SK-N-SH (cell line): ENCODE measurements around the gene CERKL. TPM values are rescaled to one million over a fixed set of nuclear protein-coding genes. Genes with fewer than 3 reads are reported as not detected.

Source experiments
- CTCF ChIA-PET: fragments of 300-600, 350-600 bp; formaldehyde crosslinking; extraction: SDS; loops from one replicate; lab custom pipeline; 2021; lab: Yijun Ruan, JAX
- POLR2A ChIA-PET: fragments of 350-600 bp; sonication (Branson Sonifier 250); formaldehyde crosslinking; extraction: SDS; loops from one replicate; lab custom pipeline; 2020; ENCODE audit warnings: antibody characterized with exemption, inconsistent platforms; lab: Yijun Ruan, JAX
- DNase-seq: peaks from one replicate; pipeline ENCODE4 v3.0.0; 2012
- H2AFZ ChIP-seq: fragments of 200-600 bp; sonication (generic); 2 replicates; pipeline ENCODE4 v1.8.1; 2016; ENCODE audit warnings: antibody characterized with exemption, mild to moderate bottlenecking, low read depth
- H3F3A ChIP-seq: fragments of 200-600 bp; sonication (generic); replicated peaks from 2 replicates; pipeline ENCODE3; 2016; ENCODE audit warnings: antibody characterized with exemption, mild to moderate bottlenecking; ENCODE audit not compliant: insufficient read depth
- H3K27ac ChIP-seq, 2 experiments: fragments of 200-500 bp in 1 of 2; fragments of 200-600 bp in 1 of 2; sonication (Bioruptor generic) in 1 of 2; sonication (generic), shearing (Covaris generic) in 1 of 2; 2 replicates each; pipeline versions ENCODE4 v1.5.1 to v1.6.1; 2014 to 2016; ENCODE audit warnings: low read depth in 2 of 2, inconsistent platforms in 1 of 2, low read length in 1 of 2, mild to moderate bottlenecking in 1 of 2, mixed read lengths in 1 of 2
- H3K27me3 ChIP-seq: fragments of 200-600 bp; sonication (generic), shearing (Covaris generic); 2 replicates; pipeline ENCODE4 v1.6.1; 2016; ENCODE audit warnings: mixed run types; ENCODE audit not compliant: insufficient read depth
- H3K36me3 ChIP-seq, 2 experiments: fragments of 200-500 bp in 1 of 2; fragments of 200-600 bp in 1 of 2; sonication (Bioruptor generic) in 1 of 2; sonication (generic) in 1 of 2; replicated peaks in 1 of 2; 2 replicates each; pipeline versions ENCODE3 to v1.5.1; 2014 to 2016; ENCODE audit warnings: low read length in 1 of 2, mild to moderate bottlenecking in 1 of 2; ENCODE audit not compliant: insufficient read depth in 2 of 2, control insufficient read depth in 1 of 2
- H3K4me1 ChIP-seq, 2 experiments: fragments of 200-500 bp in 1 of 2; fragments of 200-600 bp in 1 of 2; sonication (Bioruptor generic) in 1 of 2; sonication (generic), shearing (Covaris generic) in 1 of 2; 2 replicates each; pipeline versions ENCODE4 v1.5.1 to v1.6.1; 2014 to 2016; ENCODE audit warnings: low read depth in 1 of 2, low read length in 1 of 2, mixed run types in 1 of 2; ENCODE audit not compliant: insufficient read depth in 2 of 2, control insufficient read depth in 1 of 2
- H3K4me2 ChIP-seq: fragments of 200-600 bp; sonication (generic), shearing (Covaris generic); 2 replicates; pipeline ENCODE4 v1.6.1; 2017; ENCODE audit warnings: mixed run types
- H3K4me3 ChIP-seq, 2 experiments: fragments of 200-500 bp in 1 of 2; fragments of 200-600 bp in 1 of 2; sonication (Bioruptor generic) in 1 of 2; sonication (generic), shearing (Covaris generic) in 1 of 2; 2 replicates each; pipeline versions ENCODE4 v1.5.1 to v1.8.1; 2014 to 2016; ENCODE audit warnings: low read depth in 2 of 2, inconsistent platforms in 1 of 2, low read length in 1 of 2, mild to moderate bottlenecking in 1 of 2, mixed read lengths in 1 of 2, moderate library complexity in 1 of 2
- H3K79me2 ChIP-seq: fragments of 200-600 bp; sonication (generic); 2 replicates; pipeline ENCODE4 v1.8.1; 2017; ENCODE audit warnings: mild to moderate bottlenecking; ENCODE audit not compliant: insufficient read depth
- H3K9ac ChIP-seq: fragments of 200-600 bp; sonication (generic); 2 replicates; pipeline ENCODE4 v1.6.1; 2017; ENCODE audit warnings: mixed run types
- H3K9me2 ChIP-seq: fragments of 200-600 bp; sonication (generic); 2 replicates; pipeline ENCODE4 v1.6.1; 2017; ENCODE audit warnings: mixed run types
- H3K9me3 ChIP-seq: fragments of 200-600 bp; sonication (generic); 2 replicates; pipeline ENCODE4 v1.6.1; 2017; ENCODE audit warnings: mixed run types, mild to moderate bottlenecking, moderate library complexity
- H4K20me1 ChIP-seq: fragments of 200-600 bp; sonication (generic); 2 replicates; pipeline ENCODE4 v1.6.1; 2017; ENCODE audit warnings: mild to moderate bottlenecking, mixed run types; ENCODE audit not compliant: insufficient read depth
- CHD2 ChIP-seq: fragments of 150-350 bp; IDR thresholded peaks from 2 replicates; pipeline ENCODE4 v1.6.1; 2018; ENCODE audit warnings: low read length; ENCODE audit not compliant: partially characterized antibody
- ELF1 ChIP-seq: IDR thresholded peaks from 2 replicates; pipeline ENCODE4 v1.4.0; 2012
- FOSL2 ChIP-seq: IDR thresholded peaks from 2 replicates; pipeline ENCODE4 v1.4.0; 2012; ENCODE audit warnings: low read depth, mild to moderate bottlenecking, moderate library complexity, borderline replicate concordance
- JUND ChIP-seq: IDR thresholded peaks from 2 replicates; pipeline ENCODE4 v1.4.0; 2012
- PBX3 ChIP-seq: IDR thresholded peaks from 2 replicates; pipeline ENCODE4; 2012
- RAD21 ChIP-seq: IDR thresholded peaks from 2 replicates; pipeline ENCODE4 v1.6.1; 2012; ENCODE audit warnings: mild to moderate bottlenecking, low read length
- TAF1 ChIP-seq: IDR thresholded peaks from 2 replicates; pipeline ENCODE4 v1.6.1; 2012; ENCODE audit warnings: low read depth, mild to moderate bottlenecking, low read length, moderate library complexity, borderline replicate concordance
- ZBTB33 ChIP-seq: IDR thresholded peaks from 2 replicates; pipeline ENCODE4 v1.4.0; 2012; ENCODE audit warnings: low read depth, borderline replicate concordance
- whole genome bisulfite sequencing: methylation state at CpG from one replicate; pipeline ENCODE4 v1.1.6; 2017; ENCODE audit warnings: low lambda C conversion rate; 5-methylcytosine and 5-hydroxymethylcytosine counted together
- polyA plus RNA-seq, 3 experiments: library from polyadenylated mRNA; depleted of rRNA; stranded (reverse); fragments of >200 nt; gene quantifications; 2 replicates each; pipeline ENCODE4 v1.2.3, GENCODE V29; 2012

The CERKL gene
- polyA plus RNA-seq, 1 of the 3 experiments (the other 2 are of a cell fraction) = 0.07 TPM

GRCh38 chr2:181575650-181576025, 81.3 kb downstream of the CERKL start:
- no peaks in the 10 kb centered on the region for H3K36me3 ChIP-seq
- no peaks in the 10 kb centered on the region for H3K27me3 ChIP-seq
- WGBS = 76% methylated on average over 2 of the region's 2 CpGs
- no peaks in the 10 kb centered on the region for H3K9me2 ChIP-seq
- no peak overlapping the region for H3K27ac ChIP-seq
- H3F3A ChIP-seq = no peaks in the 10 kb centered on the region
- H2AFZ ChIP-seq = no peak overlapping the region
- TF ChIP-seq PBX3 = no peak
- TF ChIP-seq ELF1 = no peak
- no peak for TF ChIP-seq ZBTB33
- no peak for TF ChIP-seq JUND
- TF ChIP-seq CHD2 = no peak
- TF ChIP-seq TAF1 = no peak
- H3K4me3 ChIP-seq = no peak overlapping the region
- no peak overlapping the region for H3K4me2 ChIP-seq
- CTCF ChIA-PET = interaction anchor here (7.3 kb wide), 1 partner anchor 141 kb away, joined by 213 read pairs; no protein-coding TSS in a partner anchor
- H4K20me1 ChIP-seq = no peaks in the 10 kb centered on the region
- POLR2A ChIA-PET = no interaction called here
- DNase-seq = no peak
- no peak overlapping the region for H3K9ac ChIP-seq
- H3K9me3 ChIP-seq = no peaks in the 10 kb centered on the region
- no peaks in the 10 kb centered on the region for H3K79me2 ChIP-seq
- H3K4me1 ChIP-seq = peaks cover 0 to 3% of the 10 kb centered on the region in 2 experiments; a peak in 1 of 4 replicates

GRCh38 chr2:181575024-181575649, 81.8 kb downstream of the CERKL start:
- no peaks in the 10 kb centered on the region for H3K9me2 ChIP-seq
- H3F3A ChIP-seq = no peaks in the 10 kb centered on the region
- no peak overlapping the region for H3K9ac ChIP-seq
- no peak overlapping the region for H2AFZ ChIP-seq
- WGBS = 83% methylated on average over 7 of the region's 7 CpGs
- ChIA-PET CTCF (interaction anchor here (2.4 to 7.3 kb wide), 2 partner anchors 134 to 142 kb away, joined by 14 to 213 read pairs; no protein-coding TSS in a partner anchor), POLR2A (no interaction called here)
- DNase-seq = no peak
- H3K27ac ChIP-seq = no peak overlapping the region
- no peak overlapping the region for H3K4me3 ChIP-seq
- no peaks in the 10 kb centered on the region for H4K20me1 ChIP-seq
- peaks cover 0 to 3% of the 10 kb centered on the region in 2 experiments; a peak in 1 of 4 replicates for H3K4me1 ChIP-seq
- TF ChIP-seq RAD21 = peak; percentile 27; the same call in 1 of the 2 replicates
- TF ChIP-seq FOSL2 = no peak
- no peaks in the 10 kb centered on the region for H3K27me3 ChIP-seq
- H3K4me2 ChIP-seq = no peak overlapping the region
- no peaks in the 10 kb centered on the region for H3K9me3 ChIP-seq
- H3K36me3 ChIP-seq = no peaks in the 10 kb centered on the region
- no peaks in the 10 kb centered on the region for H3K79me2 ChIP-seq
